DND-41 (cell line): Measurements from ENCODE around the gene PITPNM1.
A peak's percentile ranks its signal among the peaks of the same experiment; 100 is the strongest.

ENCODE experiments used
- ATAC-seq: fragments of 200-7000 bp; cut with Tn5 transposase; 3 replicates; pipeline ENCODE4 v1.9.1; 2021; ENCODE audit warnings: low read depth; ENCODE audit not compliant: insufficient read depth
- DNase-seq: peaks from one replicate; pipeline ENCODE4 v3.0.0-alpha.2; 2020
- H2AFZ ChIP-seq: 2 replicates; pipeline ENCODE4 v1.6.0; 2012; ENCODE audit warnings: low read depth, low read length
- H3K27ac ChIP-seq: 2 replicates; pipeline ENCODE4 v1.5.1; 2012; ENCODE audit warnings: low read length, inconsistent platforms
- H3K27me3 ChIP-seq: fragments of 200-600 bp; sonication (generic); 2 replicates; pipeline ENCODE4 v1.6.0; 2012; ENCODE audit warnings: low read length, mild to moderate bottlenecking, inconsistent platforms; ENCODE audit not compliant: insufficient read depth, poor library complexity
- H3K36me3 ChIP-seq: 2 replicates; pipeline ENCODE4 v1.5.1; 2012; ENCODE audit warnings: low read length, inconsistent platforms; ENCODE audit not compliant: insufficient read depth
- H3K4me1 ChIP-seq: 2 replicates; pipeline ENCODE4 v1.5.1; 2012; ENCODE audit warnings: mild to moderate bottlenecking, low read length; ENCODE audit not compliant: insufficient read depth
- H3K4me2 ChIP-seq: 2 replicates; pipeline ENCODE4 v1.6.0; 2012; ENCODE audit warnings: mild to moderate bottlenecking, moderate library complexity, low read length, inconsistent platforms; ENCODE audit not compliant: insufficient read depth
- H3K4me3 ChIP-seq, 2 experiments: fragments of 200-600 bp in 1 of 2; shearing (Covaris generic) in 1 of 2; 2 replicates each; pipeline ENCODE4 v1.5.1; 2012 to 2016; ENCODE audit warnings: inconsistent platforms in 2 of 2, low read length in 2 of 2, mild to moderate bottlenecking in 2 of 2, low read depth in 1 of 2, moderate library complexity in 1 of 2
- H3K79me2 ChIP-seq: 2 replicates; pipeline ENCODE4 v1.6.0; 2012; ENCODE audit warnings: low read length, inconsistent platforms; ENCODE audit not compliant: insufficient read depth
- H3K9ac ChIP-seq: 2 replicates; pipeline ENCODE4 v1.6.0; 2012; ENCODE audit warnings: low read depth, mild to moderate bottlenecking, inconsistent platforms, low read length, moderate library complexity
- H3K9me3 ChIP-seq: 2 replicates; pipeline ENCODE4 v1.5.1; 2012; ENCODE audit warnings: low read length, moderate library complexity, mild to moderate bottlenecking, inconsistent platforms; ENCODE audit not compliant: insufficient read depth, severe bottlenecking
- H4K20me1 ChIP-seq: 2 replicates; pipeline ENCODE4 v1.6.0; 2012; ENCODE audit warnings: low read length; ENCODE audit not compliant: insufficient read depth
- EZH2 ChIP-seq: IDR thresholded peaks from 3 replicates; pipeline ENCODE4 v1.6.1; 2012; ENCODE audit warnings: borderline replicate concordance, low read depth, mild to moderate bottlenecking, moderate library complexity, low read length, inconsistent platforms; ENCODE audit not compliant: severe bottlenecking
- TF ChIP-seq, protein P1 (sequence below): IDR thresholded peaks from 2 replicates; pipeline ENCODE4 v1.5.1; 2012; ENCODE audit warnings: borderline replicate concordance, low read length, moderate library complexity, mild to moderate bottlenecking; ENCODE audit not compliant: poor library complexity, severe bottlenecking; ENCODE audit errors: extremely low read depth

The PITPNM1 gene

GRCh38 chr11:67542971-67543370 is 37.8 kb upstream of the PITPNM1 start:
- TF ChIP-seq EZH2 = no peak
- TF ChIP-seq, protein P1, sequence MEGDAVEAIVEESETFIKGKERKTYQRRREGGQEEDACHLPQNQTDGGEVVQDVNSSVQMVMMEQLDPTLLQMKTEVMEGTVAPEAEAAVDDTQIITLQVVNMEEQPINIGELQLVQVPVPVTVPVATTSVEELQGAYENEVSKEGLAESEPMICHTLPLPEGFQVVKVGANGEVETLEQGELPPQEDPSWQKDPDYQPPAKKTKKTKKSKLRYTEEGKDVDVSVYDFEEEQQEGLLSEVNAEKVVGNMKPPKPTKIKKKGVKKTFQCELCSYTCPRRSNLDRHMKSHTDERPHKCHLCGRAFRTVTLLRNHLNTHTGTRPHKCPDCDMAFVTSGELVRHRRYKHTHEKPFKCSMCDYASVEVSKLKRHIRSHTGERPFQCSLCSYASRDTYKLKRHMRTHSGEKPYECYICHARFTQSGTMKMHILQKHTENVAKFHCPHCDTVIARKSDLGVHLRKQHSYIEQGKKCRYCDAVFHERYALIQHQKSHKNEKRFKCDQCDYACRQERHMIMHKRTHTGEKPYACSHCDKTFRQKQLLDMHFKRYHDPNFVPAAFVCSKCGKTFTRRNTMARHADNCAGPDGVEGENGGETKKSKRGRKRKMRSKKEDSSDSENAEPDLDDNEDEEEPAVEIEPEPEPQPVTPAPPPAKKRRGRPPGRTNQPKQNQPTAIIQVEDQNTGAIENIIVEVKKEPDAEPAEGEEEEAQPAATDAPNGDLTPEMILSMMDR = no peak
- Histone ChIP-seq H3K9me3 (no peaks in the 10 kb centered on the region), H3K36me3 (no peaks in the 10 kb centered on the region), H3K4me1 (peaks cover 49% of the 10 kb centered on the region), H4K20me1 (no peaks in the 10 kb centered on the region), H3K27me3 (no peaks in the 10 kb centered on the region), H3K79me2 (no peaks in the 10 kb centered on the region), H3K4me2 (no peak overlapping the region), H3K4me3 (no peak overlapping the region), H2AFZ (0 out of 2 replicates have a peak overlapping the region, but pooled peaks have one; percentile 8), H3K9ac (peak overlapping the region; percentile 40; the same call in 1 of the 2 replicates), H3K27ac (peak overlapping the region; percentile 92)
- ATAC-seq = no peak
- no peak for DNase-seq

DNA sequence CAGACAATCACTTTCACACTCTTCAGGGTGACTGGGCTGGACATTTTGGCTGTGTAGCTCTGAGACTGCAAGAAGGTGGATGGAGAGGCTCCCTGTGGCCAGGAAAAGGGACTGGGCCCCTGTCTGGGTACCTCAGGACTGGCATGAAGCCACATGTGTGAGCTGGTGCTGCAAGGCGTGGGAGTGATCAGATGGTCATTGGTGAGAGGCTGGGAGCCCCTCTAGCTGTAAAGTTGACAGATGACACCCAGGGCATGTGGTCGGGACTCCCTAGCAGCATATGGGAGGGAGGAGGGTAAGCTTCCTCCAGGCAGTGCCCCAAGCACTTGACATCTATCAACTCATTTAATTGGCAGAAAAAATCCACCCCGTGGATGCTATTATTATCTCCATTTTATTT is 37.0 kb upstream of the PITPNM1 start:
- no peaks in the 10 kb centered on the region for H3K36me3 ChIP-seq
- no peak for ATAC-seq
- H3K27ac ChIP-seq = peak overlapping the region; percentile 25; the same call in 1 of the 2 replicates
- no peaks in the 10 kb centered on the region for H4K20me1 ChIP-seq
- H2AFZ ChIP-seq = no peak overlapping the region
- no peak overlapping the region for H3K9ac ChIP-seq
- peaks cover 46% of the 10 kb centered on the region for H3K4me1 ChIP-seq
- no peaks in the 10 kb centered on the region for H3K79me2 ChIP-seq
- no peak overlapping the region for H3K4me2 ChIP-seq
- H3K4me3 ChIP-seq = no peak overlapping the region
- no peak for TF ChIP-seq EZH2
- TF ChIP-seq, protein P1 = no peak
- no peak for DNase-seq
- no peaks in the 10 kb centered on the region for H3K27me3 ChIP-seq
- H3K9me3 ChIP-seq = no peaks in the 10 kb centered on the region

DNA sequence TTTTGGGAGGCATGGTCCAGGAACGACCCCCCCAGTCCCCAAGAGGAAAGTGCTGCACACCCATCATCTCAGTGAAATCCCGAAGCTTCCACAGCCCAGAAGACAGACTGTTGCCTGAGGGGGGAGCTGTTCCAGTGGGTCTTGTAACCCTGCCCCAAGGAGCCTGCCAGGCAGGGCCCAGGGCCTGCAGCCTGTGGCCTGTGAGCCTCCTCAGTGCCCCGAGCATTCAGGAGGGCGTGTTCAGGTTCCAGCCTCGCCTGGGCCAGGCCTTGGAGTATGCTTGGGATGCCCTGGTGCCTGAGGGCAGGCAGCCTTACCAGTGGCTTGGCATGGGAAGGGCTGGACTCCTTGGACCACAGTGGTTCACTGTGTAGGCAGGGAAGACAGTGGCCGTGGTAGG is 36.0 kb upstream of the PITPNM1 start:
- no peak for TF ChIP-seq EZH2
- TF ChIP-seq, protein P1 = peak; percentile 11
- H3K27ac ChIP-seq = peak overlapping the region; percentile 56; the same call in 1 of the 2 replicates
- ATAC-seq (no peak), DNase-seq (no peak)
- no peak overlapping the region for H3K4me2 ChIP-seq
- H3K79me2 ChIP-seq = no peaks in the 10 kb centered on the region
- peak overlapping the region; percentile 31; the same call in 1 of the 2 replicates for H2AFZ ChIP-seq
- peaks cover 3% of the 10 kb centered on the region for H3K9me3 ChIP-seq
- H3K4me3 ChIP-seq = no peak overlapping the region
- H4K20me1 ChIP-seq = no peaks in the 10 kb centered on the region
- H3K27me3 ChIP-seq = no peaks in the 10 kb centered on the region
- peaks cover 36% of the 10 kb centered on the region for H3K4me1 ChIP-seq
- H3K36me3 ChIP-seq = no peaks in the 10 kb centered on the region
- H3K9ac ChIP-seq = no peak overlapping the region

DNA sequence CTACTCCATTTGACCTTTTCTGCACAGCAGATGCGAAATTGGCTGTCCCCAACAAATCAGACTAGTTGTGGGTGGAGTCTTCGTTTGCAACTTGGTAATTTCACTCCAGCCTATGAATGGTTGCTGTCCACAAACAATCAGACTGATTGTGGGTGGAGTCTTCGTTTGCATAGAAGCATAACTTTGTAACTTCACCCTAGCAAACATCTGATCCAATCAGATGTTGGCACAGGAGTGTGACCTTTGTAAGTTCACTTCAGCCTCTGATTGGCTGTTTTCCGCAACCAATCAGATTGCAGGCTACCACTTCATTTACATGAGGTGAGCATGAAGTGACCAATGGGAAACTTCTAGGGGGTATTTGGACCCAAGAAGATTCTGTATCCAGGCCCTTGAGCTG is 34.4 kb upstream of the PITPNM1 start:
- Histone ChIP-seq H3K36me3 (no peaks in the 10 kb centered on the region), H4K20me1 (no peaks in the 10 kb centered on the region), H3K4me1 (peaks cover 20% of the 10 kb centered on the region), H3K79me2 (no peaks in the 10 kb centered on the region), H3K9me3 (peaks cover 6% of the 10 kb centered on the region), H2AFZ (no peak overlapping the region), H3K27me3 (no peaks in the 10 kb centered on the region), H3K27ac (no peak overlapping the region), H3K4me2 (no peak overlapping the region), H3K9ac (no peak overlapping the region), H3K4me3 (no peak overlapping the region)
- ATAC-seq (no peak), DNase-seq (no peak)
- no peak for TF ChIP-seq EZH2
- TF ChIP-seq, protein P1 = no peak
